Type B pancreatic cell (in vitro differentiated cells): ENCODE data around the gene HMCN2. TPM values are rescaled to one million over a fixed set of nuclear protein-coding genes. Genes with fewer than 3 reads are reported as not detected.

ENCODE experiments used
- DNase-seq: peaks from one replicate; pipeline ENCODE4 v3.0.0; 2021; ENCODE audit warnings: mixed read lengths; ENCODE audit not compliant: unreplicated experiment; ENCODE audit errors: extremely low spot score
- H3K27ac Mint-ChIP-seq: 2 replicates; pipeline ENCODE4 v1.8.0; 2021; ENCODE audit warnings: mild to moderate bottlenecking, mixed read lengths
- H3K27me3 Mint-ChIP-seq: 2 replicates; pipeline ENCODE4 v1.8.0; 2021; ENCODE audit warnings: mixed read lengths
- H3K36me3 Mint-ChIP-seq: 2 replicates; pipeline ENCODE4 v1.8.0; 2021; ENCODE audit warnings: mixed read lengths
- H3K4me1 Mint-ChIP-seq: one replicate; pipeline ENCODE4 v1.8.0; 2021; ENCODE audit warnings: mixed read lengths; ENCODE audit not compliant: unreplicated experiment
- H3K4me3 Mint-ChIP-seq: 2 replicates; pipeline ENCODE4 v1.8.0; 2021; ENCODE audit warnings: mild to moderate bottlenecking, mixed read lengths
- H3K9me3 Mint-ChIP-seq: 2 replicates; pipeline ENCODE4 v1.8.0; 2021; ENCODE audit warnings: mixed read lengths
- total RNA-seq: library from RNA; stranded (reverse); gene quantifications from 2 replicates; pipeline ENCODE4 v1.2.1, GENCODE V29; 2021; ENCODE audit warnings: low replicate concordance
- TF ChIP-seq, protein P1 (sequence below): fragments of 200-600 bp; sonication (generic); conservative IDR thresholded peaks from 2 replicates; pipeline ENCODE4 v1.5.0; 2021; ENCODE audit warnings: antibody characterized with exemption, mild to moderate bottlenecking

Gene HMCN2
- total RNA-seq, 1 donor from 2014 or later = 0.12 TPM

- no peak overlapping the region for H3K4me3 Mint-ChIP-seq
- no peak overlapping the region for H3K27ac Mint-ChIP-seq
- no peak for DNase-seq
- H3K36me3 Mint-ChIP-seq = no peaks in the 10 kb centered on the region
- H3K27me3 Mint-ChIP-seq = no peaks in the 10 kb centered on the region
- no peaks in the 10 kb centered on the region for H3K4me1 Mint-ChIP-seq
- no peaks in the 10 kb centered on the region for H3K9me3 Mint-ChIP-seq
- TF ChIP-seq, protein P1, sequence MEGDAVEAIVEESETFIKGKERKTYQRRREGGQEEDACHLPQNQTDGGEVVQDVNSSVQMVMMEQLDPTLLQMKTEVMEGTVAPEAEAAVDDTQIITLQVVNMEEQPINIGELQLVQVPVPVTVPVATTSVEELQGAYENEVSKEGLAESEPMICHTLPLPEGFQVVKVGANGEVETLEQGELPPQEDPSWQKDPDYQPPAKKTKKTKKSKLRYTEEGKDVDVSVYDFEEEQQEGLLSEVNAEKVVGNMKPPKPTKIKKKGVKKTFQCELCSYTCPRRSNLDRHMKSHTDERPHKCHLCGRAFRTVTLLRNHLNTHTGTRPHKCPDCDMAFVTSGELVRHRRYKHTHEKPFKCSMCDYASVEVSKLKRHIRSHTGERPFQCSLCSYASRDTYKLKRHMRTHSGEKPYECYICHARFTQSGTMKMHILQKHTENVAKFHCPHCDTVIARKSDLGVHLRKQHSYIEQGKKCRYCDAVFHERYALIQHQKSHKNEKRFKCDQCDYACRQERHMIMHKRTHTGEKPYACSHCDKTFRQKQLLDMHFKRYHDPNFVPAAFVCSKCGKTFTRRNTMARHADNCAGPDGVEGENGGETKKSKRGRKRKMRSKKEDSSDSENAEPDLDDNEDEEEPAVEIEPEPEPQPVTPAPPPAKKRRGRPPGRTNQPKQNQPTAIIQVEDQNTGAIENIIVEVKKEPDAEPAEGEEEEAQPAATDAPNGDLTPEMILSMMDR = no peak
Observed at GRCh38 chr9:130341839-130342713, 76.5 kb downstream of the HMCN2 start.

DNA sequence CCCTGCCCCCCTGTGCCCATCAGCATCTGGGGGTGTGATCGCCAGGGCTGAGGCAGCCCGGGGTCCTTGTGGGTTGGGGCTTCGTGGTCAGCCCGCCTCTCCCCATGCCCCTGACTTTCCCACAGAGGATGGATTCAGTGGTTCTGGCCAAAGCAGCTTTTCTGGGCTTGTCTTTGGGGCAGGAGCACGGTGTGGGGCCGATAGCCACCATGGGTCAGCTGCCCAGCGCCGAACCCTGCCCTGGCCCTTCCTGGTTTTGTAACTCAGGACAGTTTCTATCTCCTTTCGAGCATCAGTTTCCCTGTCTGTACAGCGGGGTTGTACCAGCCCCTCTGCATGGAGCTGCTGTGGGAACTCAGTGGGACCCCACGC is 77.1 kb downstream of the HMCN2 start:
- TF ChIP-seq, protein P1 = no peak
- H3K9me3 Mint-ChIP-seq = no peaks in the 10 kb centered on the region
- H3K4me1 Mint-ChIP-seq = no peaks in the 10 kb centered on the region
- no peak overlapping the region for H3K27ac Mint-ChIP-seq
- DNase-seq = no peak
- no peak overlapping the region for H3K4me3 Mint-ChIP-seq
- H3K27me3 Mint-ChIP-seq = no peaks in the 10 kb centered on the region
- no peaks in the 10 kb centered on the region for H3K36me3 Mint-ChIP-seq

DNA sequence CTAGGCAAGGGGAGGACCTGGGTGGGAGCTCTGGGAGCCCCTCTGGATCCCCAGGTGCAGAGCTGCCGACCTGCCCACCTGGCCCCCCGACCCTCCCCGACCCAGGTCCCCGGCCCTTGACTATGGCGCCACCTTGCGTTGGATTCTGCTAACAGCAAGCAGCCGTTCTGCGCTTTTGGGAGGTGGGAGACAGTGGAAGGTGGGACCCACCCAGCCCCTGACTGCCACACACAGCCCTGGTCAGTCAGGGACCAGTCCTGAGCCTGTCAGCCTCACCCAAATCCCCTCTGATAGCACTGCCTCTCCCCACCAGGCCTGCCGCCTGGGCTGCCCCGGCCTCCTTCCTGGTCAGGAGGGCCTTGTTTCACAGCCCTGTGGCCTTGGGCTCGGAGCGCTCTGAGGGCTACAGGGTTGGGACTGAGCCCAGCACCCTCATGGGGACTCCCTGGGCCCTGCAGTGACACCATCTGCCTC is 77.9 kb downstream of the HMCN2 start:
- H3K27me3 Mint-ChIP-seq = no peaks in the 10 kb centered on the region
- DNase-seq = no peak
- no peak overlapping the region for H3K4me3 Mint-ChIP-seq
- no peaks in the 10 kb centered on the region for H3K36me3 Mint-ChIP-seq
- TF ChIP-seq, protein P1 = peak; percentile 86
- no peaks in the 10 kb centered on the region for H3K9me3 Mint-ChIP-seq
- H3K27ac Mint-ChIP-seq = no peak overlapping the region
- no peaks in the 10 kb centered on the region for H3K4me1 Mint-ChIP-seq

DNA sequence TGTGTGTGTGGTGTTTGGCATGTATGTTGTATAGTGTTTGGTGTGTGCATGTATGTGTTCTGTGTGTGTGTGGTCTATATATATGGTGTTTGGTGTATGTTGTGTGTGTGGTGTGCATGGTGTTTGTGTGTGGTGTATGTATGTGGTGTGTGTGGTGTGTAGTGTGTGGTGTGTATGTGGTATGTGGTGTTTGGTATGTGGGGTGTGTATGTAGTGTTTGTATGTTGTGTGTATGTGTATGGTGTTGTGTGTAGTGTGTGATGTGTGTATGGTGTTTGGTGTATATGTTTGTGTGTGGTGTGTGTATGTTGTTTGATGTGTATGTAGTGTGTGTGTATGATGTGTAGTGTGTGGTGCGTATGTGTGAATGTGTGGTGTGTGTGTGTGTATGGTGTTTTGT is 78.8 kb downstream of the HMCN2 start:
- Mint-ChIP-seq H3K4me1 (no peaks in the 10 kb centered on the region), H3K27me3 (no peaks in the 10 kb centered on the region), H3K4me3 (no peak overlapping the region), H3K36me3 (no peaks in the 10 kb centered on the region), H3K27ac (no peak overlapping the region), H3K9me3 (no peaks in the 10 kb centered on the region)
- no peak for DNase-seq
- TF ChIP-seq, protein P1 = no peak

- no peaks in the 10 kb centered on the region for H3K4me1 Mint-ChIP-seq
- no peaks in the 10 kb centered on the region for H3K9me3 Mint-ChIP-seq
- no peak overlapping the region for H3K27ac Mint-ChIP-seq
- no peaks in the 10 kb centered on the region for H3K36me3 Mint-ChIP-seq
- DNase-seq = no peak
- H3K27me3 Mint-ChIP-seq = no peaks in the 10 kb centered on the region
- no peak overlapping the region for H3K4me3 Mint-ChIP-seq
- TF ChIP-seq, protein P1 = no peak
Observed at GRCh38 chr9:130345009-130345896, 79.7 kb downstream of the HMCN2 start.
